ENCODE data around the gene JMJD4. TPM values are rescaled to one million over a fixed set of nuclear protein-coding genes. Genes with fewer than 3 reads are reported as not detected.

The JMJD4 gene
- polyA plus RNA-seq, 4 donors: 8.4 to 14.7 (median 11.1) TPM

DNA sequence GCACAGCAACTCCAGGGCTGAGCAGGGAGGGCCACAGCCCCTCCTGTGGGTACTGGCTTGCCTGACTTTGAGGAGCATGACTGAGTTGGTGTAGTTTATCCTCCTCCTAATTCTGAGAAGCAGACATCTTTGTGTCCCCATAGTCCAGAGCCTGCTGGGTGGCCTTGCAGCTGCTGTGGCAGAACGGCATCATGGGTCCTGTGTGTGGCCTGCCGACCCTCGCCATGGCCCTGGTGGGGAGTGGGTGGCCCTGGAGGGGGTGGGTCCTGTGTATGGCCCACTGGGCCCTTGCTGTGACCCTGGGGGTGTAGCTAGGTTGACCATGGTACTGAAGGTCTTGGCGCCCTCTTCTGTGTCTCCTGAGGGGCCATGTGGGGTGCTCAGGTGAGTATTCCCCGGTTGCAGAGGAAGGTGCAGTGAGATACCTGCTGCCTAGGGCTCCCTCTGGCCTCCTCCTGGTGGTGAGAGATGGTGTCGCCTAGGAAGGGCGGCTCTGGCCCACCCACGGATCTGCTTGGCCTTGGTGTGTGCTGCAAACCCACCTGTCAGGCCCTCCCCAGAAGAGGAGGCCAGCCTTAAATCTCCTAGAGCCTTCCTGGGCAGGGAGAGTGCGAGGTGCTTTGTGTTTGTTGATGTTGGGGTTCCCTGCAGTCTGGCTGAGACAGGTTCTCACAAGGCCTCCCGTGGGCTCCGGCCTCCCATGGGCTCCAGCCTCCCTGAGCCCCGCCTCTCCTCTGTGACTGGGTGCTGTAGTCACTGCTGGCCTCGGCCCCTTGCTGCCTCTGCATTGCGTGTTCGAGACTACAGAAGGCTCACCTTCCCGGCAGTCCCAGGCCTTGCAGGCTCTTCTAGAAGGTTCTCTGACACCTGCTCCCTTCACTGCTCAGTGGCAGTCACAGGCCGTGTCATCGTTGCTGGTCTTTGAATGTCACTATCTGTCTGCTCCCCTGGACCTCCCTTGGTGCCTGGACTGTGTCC lies 7.9 kb upstream of the JMJD4 start:
- WGBS, 3 donors: 92 to 97% (median 94%) methylated on average over 18 of the region's 18 CpGs
- Histone ChIP-seq H3K36me3 (ENCODE audit: control insufficient read depth in 3 of 3, insufficient read depth in 2 of 3, low read depth in 1 of 3, low read length in 3 of 3) (peaks cover 0 to 34% (median 0%) of the 10 kb centered on the region in 3 donors), H3K27ac (ENCODE audit: low read depth in 1 of 3, low read length in 2 of 3) (no peak overlapping the region), H3K27me3 (ENCODE audit: control insufficient read depth in 3 of 3, insufficient read depth in 3 of 3, low read length in 3 of 3) (no peaks in the 10 kb centered on the region), H3K9me3 (ENCODE audit: control insufficient read depth in 2 of 2, insufficient read depth in 1 of 2, low read depth in 1 of 2, low read length in 1 of 2) (no peaks in the 10 kb centered on the region), H3K4me3 (ENCODE audit: low read depth in 1 of 3, low read length in 3 of 3) (no peak overlapping the region), H3K4me1 (ENCODE audit: control insufficient read depth in 3 of 3, insufficient read depth in 2 of 3, low read depth in 1 of 3, low read length in 2 of 3) (no peaks in the 10 kb centered on the region)
- FAIRE-seq (no peak), DNase-seq (no peak)

DNA sequence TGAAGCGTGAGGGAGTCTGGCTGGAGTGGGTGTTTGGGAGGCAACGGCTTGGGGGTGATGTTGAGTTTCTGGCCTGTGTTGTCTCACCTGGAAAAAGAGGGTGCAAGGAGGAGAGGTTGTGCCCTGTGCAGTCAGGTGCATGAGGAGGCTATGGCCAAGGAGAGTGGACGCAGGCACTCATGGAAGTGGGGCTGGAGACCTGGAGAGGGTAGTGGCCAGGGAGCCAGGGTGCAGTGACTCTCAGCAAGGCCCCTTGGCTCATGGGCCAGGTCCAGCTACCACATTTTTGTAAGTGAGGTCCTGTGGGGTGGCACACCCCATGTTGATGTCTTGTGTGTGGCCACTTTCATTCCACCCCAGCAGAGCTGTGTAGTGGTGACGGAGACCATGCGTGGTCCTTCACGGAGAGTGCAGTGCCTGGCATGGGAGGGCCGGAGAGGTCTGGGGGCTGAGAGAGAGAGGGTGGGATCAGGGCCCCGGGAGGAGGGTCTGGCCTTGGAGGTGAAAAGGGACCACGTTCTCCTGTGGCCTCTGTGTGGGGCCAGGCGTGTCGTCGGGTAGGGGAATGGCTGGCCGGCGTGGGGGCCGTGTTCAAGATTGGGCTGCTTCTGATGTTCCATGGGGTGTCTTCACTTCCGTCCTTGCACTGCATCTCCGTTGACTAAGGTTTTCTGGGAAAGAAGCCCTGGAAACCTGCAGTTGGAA lies 6.2 kb upstream of the JMJD4 start:
- Histone ChIP-seq H3K27ac (ENCODE audit: low read depth in 1 of 3, low read length in 2 of 3) (no peak overlapping the region), H3K4me1 (ENCODE audit: control insufficient read depth in 3 of 3, insufficient read depth in 2 of 3, low read depth in 1 of 3, low read length in 2 of 3) (no peaks in the 10 kb centered on the region), H3K36me3 (ENCODE audit: control insufficient read depth in 3 of 3, insufficient read depth in 2 of 3, low read depth in 1 of 3, low read length in 3 of 3) (peaks cover 0 to 25% (median 0%) of the 10 kb centered on the region in 3 donors), H3K4me3 (ENCODE audit: low read depth in 1 of 3, low read length in 3 of 3) (no peak overlapping the region), H3K9me3 (ENCODE audit: control insufficient read depth in 2 of 2, insufficient read depth in 1 of 2, low read depth in 1 of 2, low read length in 1 of 2) (no peaks in the 10 kb centered on the region), H3K27me3 (ENCODE audit: control insufficient read depth in 3 of 3, insufficient read depth in 3 of 3, low read length in 3 of 3) (no peaks in the 10 kb centered on the region)
- 90 to 93% (median 92%) methylated on average over 17 of the region's 17 CpGs for WGBS, 3 donors
- DNase-seq (no peak), FAIRE-seq (no peak)

DNA sequence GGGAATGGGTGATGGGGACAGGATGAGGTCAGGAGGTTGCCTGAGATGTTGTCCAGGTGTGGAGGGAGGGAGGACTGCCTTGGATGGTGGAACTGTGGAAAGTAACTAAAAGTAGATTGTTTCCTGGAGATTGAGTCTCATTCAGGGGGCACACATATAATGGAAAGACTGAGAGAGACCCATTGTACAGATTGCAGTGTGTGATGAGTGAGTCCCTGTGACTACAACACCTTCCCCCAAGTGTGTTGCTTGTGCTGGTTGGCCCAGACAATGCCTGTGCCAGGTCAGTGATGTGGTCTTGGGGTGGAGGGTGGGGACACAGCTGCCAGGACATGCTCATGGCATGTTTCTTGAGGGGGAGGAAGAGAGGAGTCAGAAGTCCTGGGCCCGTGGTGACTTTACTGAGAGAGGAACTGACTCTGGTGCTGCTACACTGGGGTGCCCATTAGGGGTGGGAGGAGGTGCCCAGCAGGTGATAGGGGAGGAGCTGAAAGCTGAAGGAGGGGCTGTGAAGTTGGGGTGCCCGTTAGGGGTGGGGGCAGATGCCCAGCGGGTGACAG lies 5.4 kb upstream of the JMJD4 start:
- WGBS, 3 donors: 69 to 74% (median 72%) methylated on average over 3 of the region's 3 CpGs
- FAIRE-seq: no peak
- Histone ChIP-seq H3K4me1 (ENCODE audit: control insufficient read depth in 3 of 3, insufficient read depth in 2 of 3, low read depth in 1 of 3, low read length in 2 of 3) (peaks cover 0 to 4% (median 4%) of the 10 kb centered on the region in 3 donors), H3K27me3 (ENCODE audit: control insufficient read depth in 3 of 3, insufficient read depth in 3 of 3, low read length in 3 of 3) (no peaks in the 10 kb centered on the region), H3K27ac (ENCODE audit: low read depth in 1 of 3, low read length in 2 of 3) (no peak overlapping the region), H3K4me3 (ENCODE audit: low read depth in 1 of 3, low read length in 3 of 3) (no peak overlapping the region), H3K36me3 (ENCODE audit: control insufficient read depth in 3 of 3, insufficient read depth in 2 of 3, low read depth in 1 of 3, low read length in 3 of 3) (peaks cover 0 to 25% (median 0%) of the 10 kb centered on the region in 3 donors), H3K9me3 (ENCODE audit: control insufficient read depth in 2 of 2, insufficient read depth in 1 of 2, low read depth in 1 of 2, low read length in 1 of 2) (no peaks in the 10 kb centered on the region)
- no peak for DNase-seq

DNA sequence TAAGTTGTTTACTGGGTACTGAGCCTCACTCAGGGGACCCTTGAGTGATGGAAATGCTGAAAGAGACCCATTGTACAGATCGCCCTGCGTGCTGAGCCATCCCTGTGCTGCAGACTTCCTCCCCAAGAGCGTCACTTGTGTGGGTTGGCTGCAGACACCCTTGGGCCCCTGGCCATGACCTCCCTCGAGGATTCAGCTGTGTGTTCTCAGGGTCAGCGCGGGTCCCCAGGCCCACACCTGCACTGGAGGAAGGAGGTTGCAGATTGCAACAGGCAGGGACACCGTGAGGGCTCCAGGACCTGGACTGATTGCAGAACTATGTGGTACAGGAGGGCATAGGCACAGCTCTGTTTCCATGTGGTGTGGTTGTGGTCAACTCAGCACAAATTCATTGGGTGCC lies 4.5 kb upstream of the JMJD4 start:
- no peaks in the 10 kb centered on the region for H3K9me3 ChIP-seq (ENCODE audit: control insufficient read depth in 2 of 2, insufficient read depth in 1 of 2, low read depth in 1 of 2, low read length in 1 of 2)
- H3K27ac ChIP-seq (ENCODE audit: low read depth in 1 of 3, low read length in 2 of 3): no peak overlapping the region
- H3K27me3 ChIP-seq (ENCODE audit: control insufficient read depth in 3 of 3, insufficient read depth in 3 of 3, low read length in 3 of 3): no peaks in the 10 kb centered on the region
- 88 to 94% (median 89%) methylated on average over 7 of the region's 7 CpGs for WGBS, 3 donors
- DNase-seq: no peak
- FAIRE-seq: no peak
- peaks cover 0 to 24% (median 0%) of the 10 kb centered on the region in 3 donors for H3K36me3 ChIP-seq (ENCODE audit: control insufficient read depth in 3 of 3, insufficient read depth in 2 of 3, low read depth in 1 of 3, low read length in 3 of 3)
- no peak overlapping the region for H3K4me3 ChIP-seq (ENCODE audit: low read depth in 1 of 3, low read length in 3 of 3)
- peaks cover 0 to 4% (median 4%) of the 10 kb centered on the region in 3 donors for H3K4me1 ChIP-seq (ENCODE audit: control insufficient read depth in 3 of 3, insufficient read depth in 2 of 3, low read depth in 1 of 3, low read length in 2 of 3)

DNA sequence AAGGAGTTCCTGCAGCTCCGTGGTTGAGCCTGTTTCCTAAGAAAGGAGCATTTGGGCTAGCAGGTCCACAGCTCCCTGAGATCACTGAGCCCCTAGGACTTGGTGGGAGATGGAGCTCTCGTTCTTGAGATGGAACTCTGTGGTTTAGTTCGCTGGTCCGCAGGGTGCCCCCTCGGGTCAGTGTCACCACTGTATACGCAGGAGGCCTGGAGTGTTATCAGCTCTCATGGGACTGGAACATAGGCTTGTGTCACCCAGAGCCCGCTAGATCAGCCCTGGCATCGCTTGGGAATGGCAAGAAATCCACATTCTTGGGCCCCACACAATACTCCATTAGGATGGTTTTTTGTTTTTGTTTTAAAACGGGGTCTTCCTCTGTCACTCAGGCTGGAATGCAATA lies 3.7 kb upstream of the JMJD4 start:
- Histone ChIP-seq H3K27ac (ENCODE audit: low read depth in 1 of 3, low read length in 2 of 3) (no peak overlapping the region), H3K36me3 (ENCODE audit: control insufficient read depth in 3 of 3, insufficient read depth in 2 of 3, low read depth in 1 of 3, low read length in 3 of 3) (peaks cover 0 to 23% (median 0%) of the 10 kb centered on the region in 3 donors), H3K27me3 (ENCODE audit: control insufficient read depth in 3 of 3, insufficient read depth in 3 of 3, low read length in 3 of 3) (no peaks in the 10 kb centered on the region), H3K4me3 (ENCODE audit: low read depth in 1 of 3, low read length in 3 of 3) (no peak overlapping the region), H3K9me3 (ENCODE audit: control insufficient read depth in 2 of 2, insufficient read depth in 1 of 2, low read depth in 1 of 2, low read length in 1 of 2) (no peaks in the 10 kb centered on the region), H3K4me1 (ENCODE audit: control insufficient read depth in 3 of 3, insufficient read depth in 2 of 3, low read depth in 1 of 3, low read length in 2 of 3) (peaks cover 2 to 10% (median 5%) of the 10 kb centered on the region in 3 donors)
- DNase-seq: no peak
- FAIRE-seq: no peak
- 88 to 95% (median 90%) methylated on average over 9 of the region's 9 CpGs for WGBS, 3 donors

DNA sequence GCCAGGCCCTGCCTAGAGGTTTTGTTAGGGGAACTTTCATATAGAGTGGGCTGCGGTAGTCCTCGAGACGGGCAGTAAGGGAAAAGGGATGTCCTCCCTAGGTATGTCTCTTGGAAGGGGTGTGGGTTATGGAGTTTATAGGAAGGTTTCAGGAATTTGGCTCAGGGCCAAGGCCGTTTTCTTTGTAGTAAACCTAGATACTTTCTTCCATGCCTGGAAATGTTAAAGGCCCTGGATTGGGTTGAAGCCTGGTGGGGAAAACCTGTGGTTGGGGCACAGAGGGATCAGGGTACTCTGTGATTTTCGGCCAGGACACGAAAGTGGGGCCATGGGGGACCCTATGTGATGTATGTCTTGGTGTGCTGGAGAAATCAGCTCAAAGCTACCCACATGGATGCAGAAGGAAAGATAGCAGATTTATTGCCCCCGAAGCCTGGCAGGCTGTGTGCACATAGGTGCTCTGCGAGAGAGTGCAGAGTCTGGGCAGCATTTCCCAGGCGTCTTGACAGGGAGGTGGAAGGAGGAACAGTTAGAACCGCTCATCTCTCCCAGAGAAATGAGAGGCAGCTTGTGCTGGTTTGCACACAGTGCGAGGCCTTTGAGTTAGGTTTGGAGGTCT lies 1.8 kb upstream of the JMJD4 start:
- 70 to 84% (median 83%) methylated on average over 11 of the region's 11 CpGs for WGBS, 3 donors
- Histone ChIP-seq H3K4me3 (ENCODE audit: low read depth in 1 of 3, low read length in 3 of 3) (no peak overlapping the region), H3K9me3 (ENCODE audit: control insufficient read depth in 2 of 2, insufficient read depth in 1 of 2, low read depth in 1 of 2, low read length in 1 of 2) (no peaks in the 10 kb centered on the region), H3K4me1 (ENCODE audit: control insufficient read depth in 3 of 3, insufficient read depth in 2 of 3, low read depth in 1 of 3, low read length in 2 of 3) (peaks cover 2 to 10% (median 5%) of the 10 kb centered on the region in 3 donors), H3K27me3 (ENCODE audit: control insufficient read depth in 3 of 3, insufficient read depth in 3 of 3, low read length in 3 of 3) (no peaks in the 10 kb centered on the region), H3K27ac (ENCODE audit: low read depth in 1 of 3, low read length in 2 of 3) (no peak overlapping the region), H3K36me3 (ENCODE audit: control insufficient read depth in 3 of 3, insufficient read depth in 2 of 3, low read depth in 1 of 3, low read length in 3 of 3) (peaks cover 0 to 39% (median 0%) of the 10 kb centered on the region in 3 donors)
- FAIRE-seq: no peak
- DNase-seq: no peak

DNA sequence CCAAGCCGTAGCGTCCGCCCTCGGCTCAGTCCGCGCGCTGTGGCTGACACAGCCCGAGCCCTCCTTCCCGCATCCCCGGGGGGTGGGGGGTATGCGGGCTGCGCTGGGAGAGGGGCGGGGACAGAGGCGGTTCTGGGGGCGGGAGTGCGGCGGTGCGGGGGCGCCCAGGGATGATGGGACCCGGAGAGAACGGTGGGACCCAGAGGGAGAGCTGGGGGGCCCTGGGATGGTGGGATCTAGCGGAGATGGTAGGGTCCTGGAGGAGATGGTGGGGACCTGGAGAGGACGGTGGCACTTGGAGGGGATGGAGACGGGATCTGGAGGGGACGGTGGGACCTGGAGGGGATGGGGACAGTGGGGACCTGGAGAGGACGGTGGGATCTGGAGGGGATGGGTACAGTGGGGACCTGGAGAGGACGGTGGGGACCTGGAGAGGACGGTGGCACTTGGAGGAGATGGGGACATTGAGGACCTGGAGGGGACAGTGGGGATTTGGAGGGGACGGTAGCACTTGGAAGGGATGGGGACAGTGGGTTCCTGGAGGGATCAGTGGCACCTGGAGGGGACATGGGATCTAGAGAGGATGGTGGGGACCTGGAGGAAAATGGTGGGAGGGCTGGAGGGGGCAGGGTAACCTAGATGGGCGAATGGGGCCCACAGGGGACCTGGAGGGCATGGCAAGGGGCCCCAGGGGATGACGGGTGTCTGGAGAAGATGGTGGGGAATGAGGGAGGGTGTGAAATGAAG lies 610 bp upstream of the JMJD4 start:
- DNase-seq (peak in 1 of 2 donors; percentile 20), FAIRE-seq (no peak)
- 1 to 2% (median 1%) methylated on average over 17 to 31 of the region's 31 CpGs for WGBS, 3 donors
- Histone ChIP-seq H3K36me3 (ENCODE audit: control insufficient read depth in 3 of 3, insufficient read depth in 2 of 3, low read depth in 1 of 3, low read length in 3 of 3) (peaks cover 0 to 44% (median 0%) of the 10 kb centered on the region in 3 donors), H3K27me3 (ENCODE audit: control insufficient read depth in 3 of 3, insufficient read depth in 3 of 3, low read length in 3 of 3) (no peaks in the 10 kb centered on the region), H3K9me3 (ENCODE audit: control insufficient read depth in 2 of 2, insufficient read depth in 1 of 2, low read depth in 1 of 2, low read length in 1 of 2) (no peaks in the 10 kb centered on the region), H3K4me3 (ENCODE audit: low read depth in 1 of 3, low read length in 3 of 3) (peak overlapping the region; percentile 73 to 84 (median 79)), H3K4me1 (ENCODE audit: control insufficient read depth in 3 of 3, insufficient read depth in 2 of 3, low read depth in 1 of 3, low read length in 2 of 3) (peaks cover 2 to 13% (median 5%) of the 10 kb centered on the region in 3 donors), H3K27ac (ENCODE audit: low read depth in 1 of 3, low read length in 2 of 3) (peak overlapping the region in 2 of 3 donors; percentile 60 to 72)

All from small intestine (tissue), 7 donors.